ENCODE data around the gene CPE.

CPE gene

GRCh38 chr4:165493359-165493758 lies 114.6 kb downstream of the CPE start:
- TF ChIP-seq CTCF (conservative IDR thresholded peaks at IDR 0.05; ENCODE audit: control insufficient read depth, insufficient read depth, low read depth, low read length), result peak; percentile 60
- DNase-seq (ENCODE audit: low read depth), result peak; percentile 53
- no peak overlapping the region for H3K4me3 ChIP-seq (ENCODE audit: control insufficient read depth, low read depth, low read length)

- peak; percentile 85 for DNase-seq (ENCODE audit: low read depth)
- TF ChIP-seq CTCF (conservative IDR thresholded peaks at IDR 0.05; ENCODE audit: control insufficient read depth, insufficient read depth, low read depth, low read length), result no peak
Measured at GRCh38 chr4:165502916-165503907, 124.4 kb downstream of the CPE start.

GRCh38 chr4:165504184-165504583 lies 125.4 kb downstream of the CPE start:
- no peak overlapping the region for H3K4me3 ChIP-seq (ENCODE audit: control insufficient read depth, low read depth, low read length)
- no peak for TF ChIP-seq CTCF (conservative IDR thresholded peaks at IDR 0.05; ENCODE audit: control insufficient read depth, insufficient read depth, low read depth, low read length)

More at GRCh38 chr4:165502916-165503907, 124.4 kb downstream of the CPE start:
- no peak overlapping the region for H3K4me3 ChIP-seq (ENCODE audit: control insufficient read depth, low read depth, low read length)

GRCh38 chr4:165505958-165506837 lies 127.4 kb downstream of the CPE start:
- no peak for TF ChIP-seq CTCF (conservative IDR thresholded peaks at IDR 0.05; ENCODE audit: control insufficient read depth, insufficient read depth, low read depth, low read length)
- peak; percentile 73 for DNase-seq (ENCODE audit: low read depth)
- H3K4me3 ChIP-seq (ENCODE audit: control insufficient read depth, low read depth, low read length), result no peak overlapping the region

More at GRCh38 chr4:165504184-165504583, 125.4 kb downstream of the CPE start:
- no peak for DNase-seq (ENCODE audit: low read depth)

- TF ChIP-seq CTCF (conservative IDR thresholded peaks at IDR 0.05; ENCODE audit: control insufficient read depth, insufficient read depth, low read depth, low read length), result no peak
- no peak overlapping the region for H3K4me3 ChIP-seq (ENCODE audit: control insufficient read depth, low read depth, low read length)
- no peak for DNase-seq (ENCODE audit: low read depth)
Measured at GRCh38 chr4:165506849-165507248, 128.0 kb downstream of the CPE start.

- no peak for DNase-seq (ENCODE audit: low read depth)
Measured at GRCh38 chr4:165507381-165507780, 128.6 kb downstream of the CPE start.

More at GRCh38 chr4:165507381-165507780, 128.6 kb downstream of the CPE start:
- H3K4me3 ChIP-seq (ENCODE audit: control insufficient read depth, low read depth, low read length), result no peak overlapping the region
- TF ChIP-seq CTCF (conservative IDR thresholded peaks at IDR 0.05; ENCODE audit: control insufficient read depth, insufficient read depth, low read depth, low read length), result no peak

Measured in fibroblast of mammary gland (primary cell).